NB4 (cell line): ENCODE results near the gene RBM38.

Experiments
- CTCF ChIP-seq: IDR thresholded peaks from one replicate; pipeline ENCODE4 v1.5.1; 2012; ENCODE audit warnings: low read depth, low read length
- POLR2A ChIP-seq: IDR thresholded peaks from 2 replicates; pipeline ENCODE4 v1.6.1; 2011; ENCODE audit warnings: mild to moderate bottlenecking; ENCODE audit not compliant: insufficient read length; ENCODE audit errors: extremely low read depth

DNA sequence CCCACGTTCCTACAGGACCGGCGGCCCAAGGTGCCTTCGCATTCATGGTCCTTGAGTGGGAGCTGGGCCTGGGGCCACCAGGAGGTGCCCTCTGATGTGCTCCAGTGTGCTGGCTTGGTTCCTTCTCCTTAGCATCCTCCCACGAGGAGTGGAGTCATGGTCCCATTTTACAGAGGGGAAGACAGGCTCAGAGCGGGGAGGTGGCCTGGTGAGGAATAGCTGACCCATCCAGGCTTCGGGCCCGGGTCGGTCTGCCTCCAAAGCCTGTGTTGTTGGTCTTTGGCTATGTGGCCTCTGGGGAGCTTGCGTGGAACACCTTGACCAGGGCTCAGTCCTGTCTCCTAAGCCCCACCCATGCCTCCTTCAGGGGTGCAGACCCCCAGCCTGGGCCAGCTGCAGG, 22.8 kb downstream of the RBM38 start:
- TF ChIP-seq CTCF (no peak), POLR2A (no peak)
